ENCODE measurements around the gene ATG9B.
"Not testable (repeated sequence)": the region's sequence is repeated elsewhere in the genome, so short reads cannot be mapped to it uniquely, and the experiment has no call there.

ATG9B gene

DNA sequence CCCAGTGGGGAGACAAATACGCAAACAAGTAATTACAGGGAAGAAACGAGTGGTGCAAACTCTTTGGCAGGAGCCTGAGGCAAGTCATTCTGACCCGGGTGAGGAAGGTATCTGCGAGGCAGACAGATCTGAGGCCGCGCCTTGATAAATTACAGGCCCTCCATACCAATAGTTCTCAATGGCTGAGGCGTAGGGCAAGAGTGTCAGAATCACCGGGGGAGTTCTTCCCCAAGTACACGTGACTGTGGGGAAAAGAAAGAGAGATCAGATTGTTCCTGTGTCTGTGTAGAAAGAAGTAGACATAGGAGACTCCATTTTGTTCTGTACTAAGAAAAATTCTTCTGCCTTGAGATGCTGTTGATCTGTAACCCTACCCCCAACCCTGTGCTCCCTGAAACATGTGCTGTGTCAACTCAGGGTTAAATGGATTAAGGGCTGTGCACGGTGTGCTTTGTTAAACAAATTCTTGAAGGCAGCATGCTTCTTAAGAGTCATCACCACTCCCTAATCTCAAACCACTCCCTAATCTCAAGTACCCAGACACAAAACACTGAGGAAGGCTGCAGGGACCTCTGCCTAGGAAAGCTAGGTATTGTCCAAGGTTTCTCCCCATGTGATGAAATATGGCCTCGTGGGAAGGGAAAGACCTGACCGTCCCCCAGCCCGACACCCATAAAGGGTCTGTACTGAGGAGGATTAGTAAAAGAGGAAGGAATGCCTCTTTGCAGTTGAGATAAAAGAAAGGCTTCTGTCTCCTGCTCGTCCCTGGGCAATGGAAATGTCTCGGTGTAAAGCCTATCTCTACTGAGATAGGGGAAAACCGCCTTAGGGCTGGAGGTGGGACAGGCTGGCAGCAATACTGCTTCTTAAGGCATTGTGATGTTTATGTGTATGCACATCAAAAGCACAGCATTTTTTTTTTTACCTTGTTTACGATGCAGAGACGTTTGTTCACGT lies 2.8 kb upstream of the ATG9B start:
- ChIA-PET POLR2A (interaction anchor here (0.9 to 2.4 kb wide), 11 partner anchors 9 to 200 kb away, joined by 3 to 26 read pairs (median 8); partner anchors contain the start of genes ABCF2, FASTK and SLC4A2), CTCF (interaction anchor here (1.0 to 5.6 kb wide), 4 partner anchors 8 to 41 kb away, joined by 5 to 22 read pairs (median 18); no protein-coding TSS in a partner anchor)
- peaks cover 0 to 10% of the 10 kb centered on the region in 2 experiments; a peak in 1 of 3 replicates for H3K36me3 ChIP-seq (ENCODE audit: control insufficient read depth in 2 of 2, insufficient read depth in 1 of 2, low read length in 2 of 2)
- not testable (repeated sequence) for H3K27ac ChIP-seq (ENCODE audit: extremely low read depth, low read depth, low read length); H3K4me1 ChIP-seq (ENCODE audit: control insufficient read depth, insufficient read depth, low read length); H3K4me3 ChIP-seq (ENCODE audit: low read depth, low read length); H3K9me3 ChIP-seq (ENCODE audit: control insufficient read depth, insufficient read depth, low read depth, low read length)
- peak; percentile 68 for TF ChIP-seq KLF17 (tag by site-specific recombination; IDR thresholded peaks at IDR 0.05)
- TF ChIP-seq WT1 (tag by site-specific recombination; IDR thresholded peaks at IDR 0.05) = peak; percentile 55

DNA sequence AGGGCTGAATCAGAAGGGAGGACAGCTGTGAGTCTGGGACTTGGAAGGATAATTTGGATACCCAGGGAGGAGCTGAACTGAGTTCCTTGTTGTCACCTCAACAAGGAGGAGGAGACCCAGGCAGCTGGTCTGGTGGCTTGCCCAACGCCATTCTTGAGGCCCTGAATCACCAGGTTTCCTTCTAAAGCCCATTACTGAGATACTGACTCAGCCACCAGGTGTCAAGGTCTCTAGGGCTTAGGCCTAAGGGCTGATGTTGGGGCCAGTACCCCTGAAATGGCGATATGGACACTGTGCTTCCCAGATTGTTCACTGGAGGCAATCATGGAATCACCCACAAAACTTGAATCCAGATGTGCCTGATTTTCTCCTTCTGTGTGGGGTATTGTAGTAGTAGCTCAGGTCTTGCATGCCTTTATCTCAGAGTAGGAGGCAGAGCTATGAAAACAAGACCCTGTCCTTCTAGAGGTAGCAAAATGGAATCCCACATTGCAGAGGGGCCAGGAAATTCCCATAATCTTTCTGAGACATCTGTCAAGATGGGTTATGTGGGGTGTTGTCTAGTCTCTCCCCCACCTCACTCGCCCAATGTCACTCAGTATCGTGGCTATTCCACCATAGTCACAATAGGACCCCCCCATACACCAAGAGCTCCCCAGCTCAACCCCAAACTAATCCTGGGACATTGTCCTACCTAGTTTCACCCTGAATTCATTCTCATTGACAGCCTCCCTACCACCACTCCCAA lies 1.8 kb upstream of the ATG9B start:
- H3K9me3 ChIP-seq (ENCODE audit: control insufficient read depth, insufficient read depth, low read depth, low read length) = no peaks in the 10 kb centered on the region
- POLR2A ChIA-PET = interaction anchor here (1.0 kb wide), 1 partner anchor 13 kb away, joined by 3 read pairs; no protein-coding TSS in a partner anchor
- H3K4me1 ChIP-seq (ENCODE audit: control insufficient read depth, insufficient read depth, low read length) = no peaks in the 10 kb centered on the region
- CTCF ChIA-PET = interaction anchor here (0.7 to 5.6 kb wide), 5 partner anchors 8 to 85 kb away, joined by 3 to 22 read pairs (median 5); no protein-coding TSS in a partner anchor
- peaks cover 0 to 3% of the 10 kb centered on the region in 2 experiments; a peak in 1 of 3 replicates for H3K36me3 ChIP-seq (ENCODE audit: control insufficient read depth in 2 of 2, insufficient read depth in 1 of 2, low read length in 2 of 2)
- no peak for TF ChIP-seq ZNF223 (tag by site-specific recombination; IDR thresholded peaks at IDR 0.05)
- TF ChIP-seq ZNF830 (tag by site-specific recombination; IDR thresholded peaks at IDR 0.05; ENCODE audit: low read depth) = no peak
- TF ChIP-seq ZNF423 (tag by site-specific recombination; IDR thresholded peaks at IDR 0.05) = no peak
- no peak for TF ChIP-seq ZNF623 (tag by site-specific recombination; IDR thresholded peaks at IDR 0.05)
- no peak for TF ChIP-seq GFI1B (tag by site-specific recombination; IDR thresholded peaks at IDR 0.05)
- TF ChIP-seq ZNF23 (tag by site-specific recombination; IDR thresholded peaks at IDR 0.05; ENCODE audit: borderline replicate concordance) = no peak
- TF ChIP-seq ZNF501 (tag by site-specific recombination; IDR thresholded peaks at IDR 0.05) = no peak
- TF ChIP-seq ZXDB (tag by site-specific recombination; IDR thresholded peaks at IDR 0.05) = no peak
- TF ChIP-seq ZNF629 (tag by site-specific recombination; IDR thresholded peaks at IDR 0.05) = no peak
- TF ChIP-seq ZFP37 (tag by site-specific recombination; IDR thresholded peaks at IDR 0.05) = no peak
- TF ChIP-seq, protein P1, sequence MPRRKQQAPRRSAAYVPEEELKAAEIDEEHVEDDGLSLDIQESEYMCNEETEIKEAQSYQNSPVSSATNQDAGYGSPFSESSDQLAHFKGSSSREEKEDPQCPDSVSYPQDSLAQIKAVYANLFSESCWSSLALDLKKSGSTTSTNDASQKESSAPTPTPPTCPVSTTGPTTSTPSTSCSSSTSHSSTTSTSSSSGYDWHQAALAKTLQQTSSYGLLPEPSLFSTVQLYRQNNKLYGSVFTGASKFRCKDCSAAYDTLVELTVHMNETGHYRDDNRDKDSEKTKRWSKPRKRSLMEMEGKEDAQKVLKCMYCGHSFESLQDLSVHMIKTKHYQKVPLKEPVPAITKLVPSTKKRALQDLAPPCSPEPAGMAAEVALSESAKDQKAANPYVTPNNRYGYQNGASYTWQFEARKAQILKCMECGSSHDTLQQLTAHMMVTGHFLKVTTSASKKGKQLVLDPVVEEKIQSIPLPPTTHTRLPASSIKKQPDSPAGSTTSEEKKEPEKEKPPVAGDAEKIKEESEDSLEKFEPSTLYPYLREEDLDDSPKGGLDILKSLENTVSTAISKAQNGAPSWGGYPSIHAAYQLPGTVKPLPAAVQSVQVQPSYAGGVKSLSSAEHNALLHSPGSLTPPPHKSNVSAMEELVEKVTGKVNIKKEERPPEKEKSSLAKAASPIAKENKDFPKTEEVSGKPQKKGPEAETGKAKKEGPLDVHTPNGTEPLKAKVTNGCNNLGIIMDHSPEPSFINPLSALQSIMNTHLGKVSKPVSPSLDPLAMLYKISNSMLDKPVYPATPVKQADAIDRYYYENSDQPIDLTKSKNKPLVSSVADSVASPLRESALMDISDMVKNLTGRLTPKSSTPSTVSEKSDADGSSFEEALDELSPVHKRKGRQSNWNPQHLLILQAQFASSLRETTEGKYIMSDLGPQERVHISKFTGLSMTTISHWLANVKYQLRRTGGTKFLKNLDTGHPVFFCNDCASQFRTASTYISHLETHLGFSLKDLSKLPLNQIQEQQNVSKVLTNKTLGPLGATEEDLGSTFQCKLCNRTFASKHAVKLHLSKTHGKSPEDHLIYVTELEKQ (tag by site-specific recombination; IDR thresholded peaks at IDR 0.05; ENCODE audit: borderline replicate concordance) = no peak
- no peak for TF ChIP-seq TRIM28 (IDR thresholded peaks at IDR 0.05; ENCODE audit: borderline replicate concordance, low read length)
- TF ChIP-seq HOXC10 (CRISPR knock-in tag; IDR thresholded peaks at IDR 0.05) = no peak
- H3K4me3 ChIP-seq (ENCODE audit: low read depth, low read length) = no peak overlapping the region
- no peak overlapping the region for H3K27ac ChIP-seq (ENCODE audit: extremely low read depth, low read depth, low read length)

Measured in HEK293 (cell line).